NCI-H2227 treated with DMSO at 0.1 percent for 48 hours (cell line): ENCODE measurements around the gene GJB3.
"Not testable (repeated sequence)": the region's sequence is repeated elsewhere in the genome, so short reads cannot be mapped to it uniquely, and the experiment has no call there.

Experiments used
- DNase-seq: peaks from one replicate; lab custom pipeline; 2025; lab: John Stamatoyannopoulos, UW

GJB3 gene

DNA sequence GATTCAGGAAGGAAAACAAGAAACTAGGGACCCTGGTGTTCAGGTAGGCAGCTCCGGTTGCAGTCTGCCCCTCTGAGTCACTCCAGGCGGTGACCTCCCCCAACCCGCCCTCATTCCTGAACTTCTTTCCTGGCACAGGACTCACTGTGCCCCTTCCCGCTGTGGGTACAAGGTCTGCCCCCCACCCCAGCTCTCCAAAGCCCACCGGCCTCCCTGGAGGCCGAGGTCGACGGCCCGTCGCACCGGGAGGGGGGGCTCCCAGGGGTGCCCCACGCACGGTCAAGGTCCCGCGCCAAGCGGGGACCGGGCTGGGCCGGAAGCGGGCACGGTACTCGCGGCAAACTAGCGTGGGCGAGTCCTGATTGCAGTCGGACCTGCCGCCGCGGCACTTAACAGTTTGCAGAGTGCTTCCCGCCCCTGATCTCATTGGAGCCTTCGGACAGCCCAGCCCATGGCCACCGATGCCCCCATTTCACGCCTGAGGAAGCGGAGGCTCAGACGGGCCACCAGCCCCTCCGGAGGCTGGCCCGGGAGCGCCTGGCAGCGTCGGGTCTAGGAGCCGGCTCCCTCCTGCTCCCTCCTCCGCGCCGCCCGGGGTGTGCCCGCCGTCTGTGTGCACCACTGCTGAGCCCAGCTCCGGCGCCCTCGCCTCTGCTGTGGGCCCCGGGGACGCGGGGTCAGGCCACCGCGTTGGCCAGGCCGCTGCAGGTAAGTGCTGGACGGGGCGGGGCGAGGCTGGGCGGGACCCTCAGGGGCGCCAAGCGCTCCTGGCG is at the start of gene GJB3:
GJB3 (plus strand) TSS at position 144 of the 773 bp plus-strand sequence. CDS start 3,549 bp downstream, outside the sequence.
- DNase-seq = no peak

GRCh38 chr1:34732831-34733230 is 48.2 kb upstream of the GJB3 start:
- not testable (repeated sequence) for DNase-seq

GRCh38 chr1:34736692-34737091 is 44.3 kb upstream of the GJB3 start:
- DNase-seq = no peak

DNA sequence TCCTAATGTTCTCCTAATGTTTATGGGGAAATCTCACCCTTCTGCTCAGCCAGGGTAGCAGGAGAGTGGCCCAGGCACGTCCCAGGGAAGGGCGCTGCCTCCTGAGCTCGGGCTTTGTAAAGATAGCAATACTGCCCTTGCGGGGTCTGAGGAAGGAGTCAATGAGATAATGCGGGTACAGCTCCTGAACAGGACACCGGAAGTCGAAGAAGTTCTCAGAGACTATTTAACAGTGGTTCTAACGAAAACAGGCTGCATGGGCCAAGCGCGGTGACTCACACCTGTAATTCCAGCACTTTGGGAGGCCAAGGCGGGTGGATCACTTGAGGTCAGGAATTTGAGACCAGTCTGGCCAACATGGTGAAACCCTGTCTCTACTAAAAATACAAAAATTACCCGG is 43.8 kb upstream of the GJB3 start:
- DNase-seq = not testable (repeated sequence)

DNA sequence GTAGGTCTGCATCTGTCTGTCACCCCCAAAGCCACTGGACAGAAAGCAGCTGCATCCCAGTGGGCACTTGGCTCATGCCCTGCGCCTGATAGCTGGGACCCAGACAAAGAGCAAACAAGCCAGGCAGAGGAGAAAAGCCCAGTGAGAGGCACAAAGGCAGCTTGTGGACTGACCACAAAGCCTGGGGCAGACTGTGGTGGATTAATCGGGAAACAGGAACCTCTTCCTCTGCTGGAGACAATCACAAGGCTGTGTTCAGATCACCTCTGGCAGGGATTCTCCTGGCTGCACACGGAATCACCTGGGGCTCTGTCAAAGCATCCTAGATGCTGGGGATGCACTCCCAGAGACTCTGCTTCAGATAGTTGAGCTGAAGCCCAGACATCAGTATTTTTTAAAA is 41.4 kb upstream of the GJB3 start:
- no peak for DNase-seq

- no peak for DNase-seq
Observed at GRCh38 chr1:34740161-34740868, 40.7 kb upstream of the GJB3 start.

DNA sequence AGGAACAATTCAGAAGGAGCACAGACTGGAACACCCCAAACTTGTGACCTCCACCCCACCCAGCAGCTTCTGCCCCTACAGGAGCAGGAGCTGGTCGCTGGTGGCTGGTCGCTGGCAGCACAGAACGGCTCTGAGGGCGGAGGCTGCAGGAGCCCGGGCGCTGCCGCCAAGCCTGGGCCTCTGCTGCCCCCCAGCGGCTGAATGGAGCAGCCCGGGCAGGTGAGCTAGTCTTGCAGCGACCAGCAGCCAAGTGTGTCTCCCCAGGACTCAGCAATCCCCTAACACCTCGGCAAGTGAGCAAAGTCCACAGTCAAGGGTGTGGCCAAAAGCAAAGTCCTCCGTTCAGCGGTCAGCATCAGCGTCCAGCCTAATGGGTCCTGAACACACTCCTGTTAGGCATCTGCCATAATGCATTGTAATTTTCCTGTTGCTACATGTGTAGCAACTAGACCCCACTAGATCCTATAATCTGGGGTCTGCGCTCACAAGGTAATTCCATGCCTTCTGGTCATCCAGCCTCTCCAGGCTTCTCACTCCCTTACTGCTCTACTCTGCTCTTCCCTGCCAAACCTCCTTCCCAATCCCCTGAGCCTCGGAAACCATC is 38.2 kb upstream of the GJB3 start:
- peak; percentile 72 for DNase-seq

- DNase-seq = no peak
Observed at GRCh38 chr1:34743775-34744174, 37.2 kb upstream of the GJB3 start.

- no peak for DNase-seq
Observed at GRCh38 chr1:34744851-34745250, 36.2 kb upstream of the GJB3 start.

- DNase-seq = no peak
Observed at GRCh38 chr1:34745666-34746065, 35.3 kb upstream of the GJB3 start.

DNA sequence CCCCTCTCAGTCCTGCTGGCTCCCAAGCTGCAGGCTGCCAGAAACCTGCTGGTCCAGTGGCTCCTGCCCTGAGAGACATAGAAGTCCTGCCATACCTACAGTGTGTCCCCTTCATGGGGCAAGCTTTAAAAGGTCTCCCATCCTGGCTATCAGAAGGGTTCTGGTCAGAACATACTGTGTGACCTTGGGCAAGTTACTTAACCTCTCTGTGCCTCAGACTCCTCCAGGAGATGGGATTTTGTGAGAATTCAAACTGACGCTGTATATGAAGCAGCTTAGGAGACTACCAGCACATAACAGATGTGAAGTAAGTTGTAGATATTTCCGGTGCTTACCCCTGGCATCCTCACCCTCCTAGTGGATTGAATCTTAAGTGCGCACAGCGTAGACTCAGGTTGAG is 34.9 kb upstream of the GJB3 start:
- no peak for DNase-seq

DNA sequence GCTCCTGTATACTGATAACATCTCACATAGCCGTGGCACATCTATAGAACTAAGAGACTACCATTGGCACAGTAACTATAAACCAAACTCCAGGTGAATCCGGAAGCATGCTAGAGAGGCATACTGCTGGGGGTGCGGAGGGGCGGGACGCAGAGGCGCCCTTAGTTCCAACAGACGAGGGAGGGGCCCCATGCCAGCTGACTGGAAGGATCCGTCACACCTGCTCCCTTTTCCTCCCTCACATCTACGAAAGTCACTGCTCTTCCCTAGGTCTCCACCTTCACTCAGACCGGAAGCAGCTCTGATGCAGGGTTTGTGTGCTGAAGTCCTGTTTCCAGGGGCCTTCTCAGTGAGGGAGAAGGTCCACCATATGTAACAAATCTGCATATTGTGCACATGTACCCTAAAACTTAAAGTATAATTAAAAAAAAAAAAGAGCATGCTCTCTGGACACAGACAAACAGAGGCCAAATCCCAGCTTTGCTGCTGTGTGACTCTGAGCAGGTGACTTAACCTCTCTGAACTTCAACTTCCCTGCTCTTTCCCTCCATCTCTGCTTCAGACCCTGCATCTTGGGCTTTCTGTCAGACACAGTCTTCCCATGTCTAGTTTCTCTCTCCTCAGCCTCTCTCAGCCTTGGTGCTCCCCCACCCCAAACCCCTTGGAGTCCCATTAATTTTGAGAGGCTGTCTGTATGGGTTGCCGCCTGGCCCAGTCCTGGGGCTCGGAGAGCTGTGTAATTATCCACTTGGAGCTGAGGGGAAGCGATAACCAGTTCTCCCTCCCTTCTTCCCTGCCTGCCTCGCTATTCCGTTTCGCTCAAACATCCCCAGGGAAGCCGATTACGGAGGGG is 34.0 kb upstream of the GJB3 start:
- peak; percentile 84 for DNase-seq

DNA sequence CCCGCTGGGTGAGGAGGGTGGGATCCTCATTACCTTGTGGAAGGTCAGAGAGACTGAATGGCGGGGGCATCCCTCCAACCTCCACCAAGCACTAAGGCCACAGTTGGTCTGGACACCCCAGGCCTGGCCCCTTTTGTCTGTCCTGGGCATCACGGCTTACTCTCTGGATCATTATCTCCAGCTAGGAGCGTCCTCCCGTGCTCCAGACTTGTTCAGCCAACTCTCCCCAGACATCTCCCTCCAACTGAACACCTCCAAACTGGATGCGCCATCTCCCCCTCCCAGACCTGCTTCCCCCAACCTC is 33.4 kb upstream of the GJB3 start:
- peak; percentile 84 for DNase-seq

GRCh38 chr1:34749992-34750391 is 31.0 kb upstream of the GJB3 start:
- DNase-seq = no peak

GRCh38 chr1:34750610-34751009 is 30.4 kb upstream of the GJB3 start:
- no peak for DNase-seq

GRCh38 chr1:34753163-34753562 is 27.9 kb upstream of the GJB3 start:
- no peak for DNase-seq

DNA sequence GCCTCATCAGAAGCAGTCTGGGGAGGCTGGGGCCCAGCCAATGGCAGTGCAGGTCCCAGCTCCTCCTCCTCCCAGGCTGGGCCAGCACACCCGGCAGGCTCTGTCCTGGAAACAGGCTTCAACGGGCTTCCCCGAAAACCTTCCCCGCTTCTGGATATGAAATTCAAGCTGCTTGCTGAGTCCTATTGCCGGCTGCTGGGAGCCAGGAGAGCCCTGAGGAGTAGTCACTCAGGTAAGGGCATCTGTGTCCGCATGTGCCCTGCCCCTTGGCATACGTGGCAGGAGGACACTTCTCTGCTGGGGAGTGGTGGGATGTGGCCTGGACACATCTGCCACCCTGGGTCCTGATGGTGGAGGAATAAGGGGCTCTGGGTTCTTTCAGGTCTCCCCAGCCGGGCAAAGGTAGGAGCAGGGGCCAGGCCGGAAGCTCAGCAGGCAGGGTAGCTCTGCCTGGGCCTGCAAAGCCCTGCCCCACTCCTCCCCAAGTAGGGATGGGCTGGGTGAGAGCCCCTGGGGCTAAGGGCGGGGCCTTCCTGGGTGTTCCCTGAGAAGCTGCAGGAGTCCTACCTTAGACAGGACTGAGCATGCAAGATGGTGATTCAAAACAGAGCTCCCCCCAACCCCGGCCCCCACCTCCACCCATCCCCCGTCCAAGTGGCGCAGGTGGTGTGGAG is 25.9 kb upstream of the GJB3 start, which contains the start of gene GJB5:
GJB5 (plus strand) TSS at position 84 of the 674 bp plus-strand sequence. CDS start 2,284 bp downstream, outside the sequence.
- DNase-seq = no peak

- no peak for DNase-seq
Observed at GRCh38 chr1:34755961-34756360, 25.1 kb upstream of the GJB3 start.

- no peak for DNase-seq
Observed at GRCh38 chr1:34757386-34757785, 23.6 kb upstream of the GJB3 start.

- no peak for DNase-seq
Observed at GRCh38 chr1:34758751-34759150, 22.3 kb upstream of the GJB3 start.

- DNase-seq = no peak
Observed at GRCh38 chr1:34759503-34760357, 21.3 kb upstream of the GJB3 start, which contains the start of gene GJB4. GJB4 (plus strand) TSS chr1:34759740; CDS start chr1:34761255, 1,515 bp downstream.
